ENCODE measurements around the gene ABCC1.
"Not testable (repeated sequence)": the region's sequence is repeated elsewhere in the genome, so short reads cannot be mapped to it uniquely, and the experiment has no call there.

ABCC1 gene

GRCh38 chr16:16143931-16144330, 194.5 kb downstream of the ABCC1 start:
- DNase-seq = no peak

GRCh38 chr16:16144416-16144815, 195.0 kb downstream of the ABCC1 start:
- no peak for DNase-seq

GRCh38 chr16:16145286-16145685, 195.9 kb downstream of the ABCC1 start:
- DNase-seq = no peak

DNA sequence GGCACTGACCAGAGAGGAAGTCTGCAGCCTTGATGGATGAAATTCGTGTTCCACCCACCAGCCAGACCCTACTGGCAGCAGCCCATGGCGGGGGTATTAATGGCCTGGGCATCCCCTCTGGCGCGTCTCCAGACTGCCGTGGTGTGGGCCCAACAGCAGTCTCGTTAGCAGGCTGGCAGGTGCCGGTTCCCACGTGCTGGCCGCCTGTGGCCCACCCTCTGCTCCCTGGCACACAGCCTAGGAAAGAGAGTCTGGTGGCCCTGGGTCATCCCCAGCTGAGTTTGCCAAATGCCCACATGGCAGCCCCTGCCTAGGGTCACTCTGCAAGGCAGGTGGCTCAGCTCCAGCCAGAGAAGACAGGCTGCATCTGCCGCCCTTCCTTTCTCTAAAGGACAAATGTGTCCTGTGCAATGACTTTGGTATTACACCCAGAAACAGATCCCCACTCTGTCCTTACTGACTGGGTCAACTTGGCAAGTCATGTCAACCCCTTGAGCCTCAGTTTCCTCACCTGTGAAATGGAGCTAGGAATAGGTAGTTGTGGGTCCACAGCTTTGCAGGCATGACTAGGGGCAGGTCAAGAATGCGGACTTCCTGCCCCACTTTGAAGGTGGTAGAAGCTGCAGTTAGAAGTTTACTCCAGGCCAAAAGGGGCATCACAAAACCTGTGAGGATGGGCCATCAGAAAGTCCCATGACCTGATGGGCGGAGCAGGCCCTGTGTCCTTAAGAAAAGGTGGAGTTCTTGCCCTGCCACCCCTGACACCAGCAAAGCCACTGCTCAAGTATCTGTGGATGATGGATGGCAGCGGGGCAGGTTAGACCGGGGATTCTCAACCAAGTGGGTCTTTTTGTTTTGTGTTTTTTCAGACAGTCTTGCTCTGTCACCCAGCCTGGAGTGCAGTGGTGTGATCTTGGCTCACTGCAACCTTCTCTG, 197.2 kb downstream of the ABCC1 start:
- DNase-seq = no peak

DNA sequence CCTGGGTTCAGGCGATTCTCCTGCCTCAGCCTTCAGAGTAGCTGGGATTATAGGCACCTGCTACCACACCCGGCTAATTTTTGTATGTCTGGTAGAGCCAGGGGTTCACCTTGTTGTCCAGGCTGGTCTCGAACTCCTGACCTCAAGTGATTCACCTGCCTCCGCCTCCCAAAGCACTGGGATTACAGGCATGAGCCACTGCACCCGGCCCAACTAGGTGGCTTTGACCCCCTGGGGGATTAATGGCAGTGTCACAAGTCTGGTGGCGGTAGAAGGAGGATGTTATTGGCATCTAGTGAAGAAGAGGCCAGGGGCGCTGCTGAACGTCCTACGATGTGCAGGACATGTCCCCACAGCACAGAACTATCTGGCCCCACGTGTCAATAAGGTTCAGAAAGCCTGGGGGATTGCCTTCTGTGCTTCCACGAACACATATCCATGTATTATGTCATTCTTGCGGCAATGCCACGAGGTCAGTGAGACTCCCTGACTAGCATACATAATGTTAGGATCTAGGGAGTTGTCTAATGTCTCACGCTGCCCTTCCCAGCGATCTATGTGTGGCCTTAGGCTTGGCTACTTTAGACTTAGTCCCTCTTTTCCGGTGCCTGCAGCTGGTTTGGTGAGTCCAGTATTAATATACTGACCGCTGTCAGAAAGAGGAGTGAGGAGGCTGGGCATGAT, 198.0 kb downstream of the ABCC1 start:
- DNase-seq = no peak

GRCh38 chr16:16148000-16148599, 198.7 kb downstream of the ABCC1 start:
- not testable (repeated sequence) for DNase-seq

GRCh38 chr16:16148755-16149154, 199.3 kb downstream of the ABCC1 start:
- DNase-seq = no peak

- no peak for DNase-seq
These were observed 200.3 kb downstream of the ABCC1 start for GRCh38 chr16:16149710-16150116.

- no peak for DNase-seq
These were observed 200.9 kb downstream of the ABCC1 start for GRCh38 chr16:16150117-16150877.

DNA sequence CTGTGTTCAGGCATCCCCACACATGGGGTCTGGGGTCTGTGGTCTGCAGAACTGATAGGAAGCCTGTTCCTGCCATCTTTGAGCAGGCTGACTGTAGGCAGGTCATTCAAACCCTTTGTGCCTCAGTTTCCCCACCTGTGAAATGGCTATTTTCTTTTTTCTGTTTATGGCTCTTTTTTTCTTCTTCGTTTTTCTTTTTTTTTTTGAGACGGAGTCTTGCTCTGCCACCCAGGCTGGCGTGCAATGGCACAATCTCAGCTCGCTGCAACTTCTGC, 201.4 kb downstream of the ABCC1 start:
- no peak for DNase-seq

DNA sequence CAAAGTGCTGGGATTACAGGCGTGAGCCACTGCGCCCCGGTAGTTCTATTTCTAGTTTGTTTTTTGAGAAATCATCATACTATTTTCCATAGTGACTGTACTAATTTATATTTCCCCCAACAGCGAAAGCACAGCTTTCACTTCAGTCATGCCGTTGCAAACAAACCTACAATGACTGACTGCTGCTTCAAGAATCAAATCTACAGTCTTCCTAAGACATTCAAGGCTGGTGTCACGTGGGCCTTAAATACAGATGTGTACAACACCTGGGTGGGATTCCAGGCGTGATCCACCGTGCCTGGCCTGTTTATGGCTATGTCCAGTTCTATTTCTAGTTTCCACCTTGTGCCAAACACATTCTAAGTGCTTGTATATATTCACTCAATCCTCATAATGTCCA, 201.9 kb downstream of the ABCC1 start:
- no peak for DNase-seq

- not testable (repeated sequence) for DNase-seq
These were observed 203.6 kb downstream of the ABCC1 start for GRCh38 chr16:16153000-16153399.

DNA sequence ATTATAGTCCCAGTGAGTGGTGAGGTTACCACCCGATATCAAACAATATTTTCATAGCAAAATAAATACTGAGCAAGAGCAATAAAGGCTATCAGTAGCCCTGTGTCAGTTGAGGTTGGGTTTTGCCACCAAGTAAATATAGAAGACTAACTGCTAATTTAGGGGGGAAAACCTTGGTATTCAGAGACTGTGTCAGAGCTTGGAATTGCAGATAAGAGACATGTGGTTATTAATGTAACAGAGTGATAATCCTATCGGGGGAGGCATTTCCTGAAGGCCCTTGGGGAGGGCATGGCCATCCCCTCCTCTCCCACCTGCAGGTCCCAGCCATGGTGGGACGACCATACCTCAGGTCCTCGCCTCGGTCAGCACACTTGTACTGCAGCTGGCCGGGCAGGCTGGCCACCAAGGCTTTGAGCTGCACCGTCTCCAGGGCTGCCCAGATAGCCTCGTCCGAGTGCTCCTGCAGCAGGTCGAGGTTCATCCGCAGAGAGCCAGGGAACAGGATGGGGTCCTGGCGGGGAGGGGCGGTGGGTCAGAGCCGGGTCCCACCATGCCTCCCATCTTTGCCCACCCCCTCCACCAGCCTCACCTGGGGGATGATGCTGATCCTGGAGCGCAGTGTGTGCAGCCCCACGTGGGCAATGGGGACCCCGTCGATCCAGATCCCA, 205.0 kb downstream of the ABCC1 start:
- no peak for DNase-seq

DNA sequence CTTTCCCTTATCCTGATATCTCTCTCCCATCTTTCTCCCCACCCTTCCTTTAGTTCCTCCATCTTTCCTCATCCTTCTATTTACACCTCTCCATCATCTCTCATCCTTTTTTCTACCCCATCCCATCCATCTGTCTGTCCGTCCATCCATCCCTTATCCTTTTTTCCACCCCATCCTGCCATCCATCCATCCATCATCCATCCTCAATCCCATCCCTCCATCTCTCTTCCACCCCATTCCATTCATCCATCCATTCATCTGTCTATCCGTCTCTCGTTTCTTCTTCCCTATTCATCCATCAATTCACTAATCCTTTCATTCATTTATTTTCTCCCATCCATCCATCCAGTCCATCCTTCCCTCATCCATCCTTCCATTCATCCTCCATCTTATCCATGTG, 205.8 kb downstream of the ABCC1 start:
- no peak for DNase-seq

DNA sequence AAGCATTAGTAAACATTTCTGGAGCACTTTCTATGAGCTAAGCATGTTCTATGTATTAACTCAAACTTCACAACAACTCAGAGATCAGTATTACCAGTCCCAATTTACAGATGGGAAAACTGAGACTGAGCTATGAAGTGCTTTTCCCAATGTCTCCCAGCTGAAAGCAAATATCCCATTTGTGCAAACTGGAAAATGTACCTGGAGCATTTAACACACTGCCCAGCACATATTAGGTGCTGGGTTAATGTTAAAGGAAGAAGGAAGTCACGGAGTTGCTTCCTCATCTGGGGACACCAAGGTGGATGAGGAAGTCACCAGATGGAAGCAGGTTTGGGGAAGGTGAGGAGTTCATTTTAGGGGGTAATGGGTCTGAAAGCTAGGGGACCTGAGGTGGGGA, 207.8 kb downstream of the ABCC1 start:
- no peak for DNase-seq

DNA sequence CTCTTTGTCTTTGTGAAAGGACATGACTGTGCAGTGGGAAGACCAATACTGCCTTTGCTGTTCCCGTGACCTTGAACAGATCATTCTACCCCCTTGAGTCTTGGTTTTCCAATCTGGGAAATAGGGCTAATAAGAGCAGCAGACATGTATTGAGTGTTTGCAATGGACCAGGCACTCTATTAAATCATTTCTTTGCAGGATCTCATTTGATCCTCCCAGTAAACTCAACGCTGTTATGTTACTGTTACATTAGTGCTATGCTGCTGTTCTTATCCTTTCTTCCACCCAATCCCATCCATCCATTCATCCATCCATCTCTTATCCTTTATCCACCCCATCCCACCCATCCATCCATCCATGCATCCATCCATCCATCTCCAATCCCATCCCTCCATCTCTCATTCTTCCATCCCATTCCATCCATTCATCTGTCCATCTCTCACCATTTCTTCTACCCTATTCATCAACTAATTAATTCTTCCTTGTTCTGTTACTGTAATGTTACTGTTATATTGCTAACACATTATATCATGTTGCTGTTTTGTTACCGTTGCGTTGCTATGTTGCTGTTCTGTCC, 208.8 kb downstream of the ABCC1 start:
- DNase-seq = no peak

GRCh38 chr16:16158741-16159374, 209.4 kb downstream of the ABCC1 start:
- peak; percentile 37 for DNase-seq

GRCh38 chr16:16159662-16160061, 210.2 kb downstream of the ABCC1 start:
- no peak for DNase-seq

DNA sequence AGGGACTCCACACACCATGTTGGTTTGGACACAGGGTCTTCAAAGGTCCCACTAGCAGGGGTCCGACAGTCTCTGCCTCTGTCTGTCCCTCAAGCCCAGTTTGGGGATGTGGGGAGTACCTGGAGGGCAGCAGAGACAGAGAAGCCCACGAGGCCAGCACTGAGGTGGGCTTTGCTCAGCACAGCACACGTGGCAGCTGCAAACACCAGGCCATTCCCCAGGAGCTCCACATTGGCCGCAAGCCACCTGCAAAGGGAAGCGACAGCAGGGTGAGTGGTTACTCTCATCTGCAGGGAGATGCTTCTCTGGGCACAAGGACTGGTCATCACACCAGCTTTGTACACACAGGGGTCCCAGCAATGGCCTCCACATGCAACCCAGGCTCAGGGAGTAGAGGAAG, 211.9 kb downstream of the ABCC1 start:
- no peak for DNase-seq

DNA sequence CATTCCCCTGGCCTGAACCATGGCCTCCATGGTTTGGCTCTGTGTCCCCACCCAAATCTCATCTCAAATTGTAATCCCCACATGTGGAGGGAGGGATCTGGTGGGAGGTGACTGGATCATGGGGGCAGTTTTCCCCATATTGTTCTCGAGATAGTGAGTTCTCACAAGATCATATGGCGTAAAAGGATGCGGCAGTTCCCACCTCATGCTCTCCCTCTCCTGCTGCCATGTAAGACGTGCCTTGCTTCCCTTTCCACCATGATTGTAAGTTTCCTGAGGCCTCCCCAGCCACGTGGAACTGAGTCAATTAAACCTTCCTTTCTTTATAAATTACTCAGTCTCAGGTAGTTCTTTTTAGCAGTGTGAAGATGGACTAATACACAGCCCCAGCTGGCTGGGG, 212.4 kb downstream of the ABCC1 start:
- DNase-seq = not testable (repeated sequence)

DNA sequence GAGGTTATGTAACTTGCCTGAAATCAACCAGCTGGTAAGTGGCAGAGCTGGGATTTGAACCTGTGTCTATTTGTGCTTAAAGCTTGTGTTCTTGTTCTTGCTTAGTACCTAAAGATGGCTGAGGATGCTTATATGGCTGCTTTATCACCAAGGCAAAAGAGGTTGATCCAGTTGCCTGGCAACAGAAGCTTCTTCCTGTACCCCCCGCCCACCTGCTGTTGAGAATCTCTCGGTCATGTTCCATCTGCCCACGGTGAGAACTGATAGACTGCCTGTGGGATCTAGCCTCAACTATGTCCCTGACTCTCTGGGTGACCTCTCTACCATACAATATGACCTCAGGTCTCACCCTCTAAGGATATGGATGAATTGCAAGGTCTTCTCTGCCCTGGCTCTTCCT, 213.2 kb downstream of the ABCC1 start:
- no peak for DNase-seq

- no peak for DNase-seq
These were observed 213.7 kb downstream of the ABCC1 start for GRCh38 chr16:16163109-16163508.

Measured in HCEC 1CT (cell line).